Motor neuron (in vitro differentiated cells): ENCODE data around the gene TBC1D21. TPM values are rescaled to one million over a fixed set of nuclear protein-coding genes. Genes with fewer than 3 reads are reported as not detected.

Source experiments
- ATAC-seq, 8 experiments: fragments of 200-7000 bp; cut with Tn5 transposase; replicated peaks in 6 of 8; 2 replicates each; pipeline ENCODE4 v1.8.0; 2021; ENCODE audit warnings: mild to moderate bottlenecking in 8 of 8, moderate library complexity in 8 of 8
- H3K27ac ChIP-seq, 2 donors: fragments of 250-450 bp; sonication (Bioruptor Pico); 2 replicates each; pipeline ENCODE4 v1.9.0; 2021; ENCODE audit warnings: antibody characterized with exemption in 2 of 2, mild to moderate bottlenecking in 2 of 2, moderate library complexity in 1 of 2
- H3K4me1 ChIP-seq, 2 donors: fragments of 250-450 bp; sonication (Bioruptor Pico); replicated peaks in 1 of 2; 2 replicates each; pipeline ENCODE4 v1.6.1; 2021; ENCODE audit warnings: antibody characterized with exemption in 2 of 2, mild to moderate bottlenecking in 2 of 2, moderate library complexity in 1 of 2
- H3K4me3 ChIP-seq, 5 donors: fragments of 250-450 bp; sonication (Bioruptor Pico); 2 replicates each; pipeline ENCODE4 v1.9.0; 2021; ENCODE audit warnings: antibody characterized with exemption in 5 of 5, mild to moderate bottlenecking in 5 of 5, moderate library complexity in 4 of 5
- WGBS, 10 experiments: fragments of 450-650 bp; shearing (Covaris generic); methylation state at CpG; one replicate each; pipeline ENCODE4 v1.0.0; 2022; 5-methylcytosine and 5-hydroxymethylcytosine counted together
- in situ Hi-C, 9 experiments: fragments of 400-800 bp; cut with MboI; loops; one replicate each; pipeline ENCODE4 v1.15.0; 2021; ENCODE audit warnings: low sequenced_read_pairs in 9 of 9, low pct_unique_long_range_greater_than_20kb in 2 of 9; ENCODE audit not compliant: unreplicated experiment in 9 of 9
- total RNA-seq, 8 experiments: library from RNA; unstranded; fragments of 300-600 nt; gene quantifications; 2 replicates each; pipeline versions ENCODE4 v1.2.3 to v1.2.4, GENCODE V29; 2022

The TBC1D21 gene
- total RNA-seq, 8 experiments from 2014 or later, result not detected

- peaks cover 2 to 8% of the 10 kb centered on the region in 2 donors for H3K4me1 ChIP-seq
- H3K27ac ChIP-seq, result no peak overlapping the region
- in situ Hi-C loops, result no loop called here
- ATAC-seq, result peak in 1 of 8 experiments; percentile 68
- 0 to 80% (median 30%) methylated on average over 1 to 2 of the region's 3 CpGs; no CpG with 5 or more reads in 3 of the 10 experiments for WGBS, 10 experiments
- H3K4me3 ChIP-seq, result no peak overlapping the region
These were observed 27.5 kb upstream of the TBC1D21 start for GRCh38 chr15:73845907-73846306.

DNA sequence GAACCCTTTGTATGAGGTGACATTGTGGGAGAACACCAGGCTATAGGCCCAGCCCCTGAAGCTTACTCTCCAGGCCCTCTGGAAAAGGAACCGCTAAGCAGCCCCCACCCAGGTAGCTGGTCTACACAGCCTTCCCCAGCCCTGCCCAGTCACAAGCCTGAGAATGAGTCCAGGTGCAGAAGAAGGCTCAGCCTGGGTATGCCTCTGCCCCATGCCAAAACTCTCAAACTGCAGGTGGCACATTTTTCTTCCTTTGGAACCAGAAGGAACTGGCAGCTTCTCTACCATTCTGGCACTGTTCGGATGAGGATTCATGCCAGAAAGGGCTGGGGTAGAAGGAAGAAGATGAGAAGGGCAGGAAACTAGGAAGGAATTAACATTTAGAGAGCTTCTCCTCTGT, 23.7 kb upstream of the TBC1D21 start:
- no peak for ATAC-seq
- in situ Hi-C loops, result no loop called here
- WGBS, 10 experiments, result 83 to 100% (median 100%) methylated on average over 1 to 2 of the region's 2 CpGs; no CpG with 5 or more reads in 7 of the 10 experiments
- Histone ChIP-seq H3K4me3 (no peak overlapping the region), H3K27ac (no peak overlapping the region), H3K4me1 (no peaks in the 10 kb centered on the region)

GRCh38 chr15:73850228-73850627, 23.1 kb upstream of the TBC1D21 start:
- H3K27ac ChIP-seq, result no peak overlapping the region
- 0 to 83% (median 25%) methylated on average over 1 of the region's 1 CpG; no CpG with 5 or more reads in 2 of the 10 experiments for WGBS, 10 experiments
- H3K4me3 ChIP-seq, result no peak overlapping the region
- ATAC-seq, result no peak
- H3K4me1 ChIP-seq, result no peaks in the 10 kb centered on the region
- in situ Hi-C loops, result no loop called here

DNA sequence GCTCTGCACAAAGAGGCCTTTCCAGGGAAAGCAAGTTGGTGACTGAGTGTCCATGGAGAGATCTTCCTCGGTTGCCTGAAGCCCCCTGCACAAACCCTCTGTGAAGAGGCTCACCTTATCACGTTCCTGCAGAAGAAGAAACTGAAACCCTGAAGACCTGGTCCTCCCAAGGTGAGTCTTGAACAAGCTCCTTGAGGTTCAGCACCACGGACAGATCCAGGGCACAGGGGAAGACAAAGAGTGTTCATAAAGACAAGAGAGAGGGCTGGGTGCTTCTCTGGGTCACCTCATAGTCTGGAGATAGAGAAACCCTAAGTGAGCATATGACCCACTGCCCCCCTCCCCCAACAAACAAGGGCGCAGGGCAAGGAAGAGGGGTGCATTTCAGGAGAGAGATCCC, 21.7 kb upstream of the TBC1D21 start:
- Histone ChIP-seq H3K27ac (no peak overlapping the region), H3K4me3 (no peak overlapping the region), H3K4me1 (no peaks in the 10 kb centered on the region)
- ATAC-seq, result peak in 4 of 8 experiments; percentile 36 to 50 (median 44)
- WGBS, 10 experiments, result 0 to 20% (median 0%) methylated on average over 1 to 2 of the region's 4 CpGs; no CpG with 5 or more reads in 4 of the 10 experiments
- in situ Hi-C loops, result no loop called here

GRCh38 chr15:73852507-73852906, 20.9 kb upstream of the TBC1D21 start:
- WGBS, 10 experiments, result 0 to 65% (median 8%) methylated on average over 1 to 2 of the region's 5 CpGs; no CpG with 5 or more reads in 3 of the 10 experiments
- Histone ChIP-seq H3K27ac (no peak overlapping the region), H3K4me1 (no peaks in the 10 kb centered on the region), H3K4me3 (no peak overlapping the region)
- no peak for ATAC-seq
- in situ Hi-C loops, result no loop called here

DNA sequence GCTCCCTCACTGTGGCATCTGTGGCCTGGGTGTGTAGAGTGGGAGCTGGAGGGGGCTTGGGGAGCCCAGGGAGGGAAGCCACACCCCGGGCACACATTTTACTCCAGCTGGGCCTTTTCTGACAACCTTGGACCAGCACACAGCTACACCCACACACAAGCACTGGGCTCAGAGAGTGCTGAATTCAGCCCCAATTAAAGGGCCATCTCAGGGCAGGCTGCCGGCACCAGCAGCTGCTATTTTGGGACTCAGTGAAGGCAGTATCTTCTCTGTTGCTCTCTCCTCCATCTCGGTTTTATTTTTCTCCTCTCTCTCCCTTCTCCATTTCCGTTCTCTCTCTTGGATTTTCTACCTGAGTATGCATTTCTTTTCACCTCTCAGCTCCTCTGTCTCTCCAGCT, 19.1 kb upstream of the TBC1D21 start:
- 0 to 63% (median 23%) methylated on average over 2 to 4 of the region's 4 CpGs; no CpG with 5 or more reads in 4 of the 10 experiments for WGBS, 10 experiments
- in situ Hi-C loops, result no loop called here
- Histone ChIP-seq H3K4me3 (no peak overlapping the region), H3K27ac (no peak overlapping the region), H3K4me1 (no peaks in the 10 kb centered on the region)
- no peak for ATAC-seq

DNA sequence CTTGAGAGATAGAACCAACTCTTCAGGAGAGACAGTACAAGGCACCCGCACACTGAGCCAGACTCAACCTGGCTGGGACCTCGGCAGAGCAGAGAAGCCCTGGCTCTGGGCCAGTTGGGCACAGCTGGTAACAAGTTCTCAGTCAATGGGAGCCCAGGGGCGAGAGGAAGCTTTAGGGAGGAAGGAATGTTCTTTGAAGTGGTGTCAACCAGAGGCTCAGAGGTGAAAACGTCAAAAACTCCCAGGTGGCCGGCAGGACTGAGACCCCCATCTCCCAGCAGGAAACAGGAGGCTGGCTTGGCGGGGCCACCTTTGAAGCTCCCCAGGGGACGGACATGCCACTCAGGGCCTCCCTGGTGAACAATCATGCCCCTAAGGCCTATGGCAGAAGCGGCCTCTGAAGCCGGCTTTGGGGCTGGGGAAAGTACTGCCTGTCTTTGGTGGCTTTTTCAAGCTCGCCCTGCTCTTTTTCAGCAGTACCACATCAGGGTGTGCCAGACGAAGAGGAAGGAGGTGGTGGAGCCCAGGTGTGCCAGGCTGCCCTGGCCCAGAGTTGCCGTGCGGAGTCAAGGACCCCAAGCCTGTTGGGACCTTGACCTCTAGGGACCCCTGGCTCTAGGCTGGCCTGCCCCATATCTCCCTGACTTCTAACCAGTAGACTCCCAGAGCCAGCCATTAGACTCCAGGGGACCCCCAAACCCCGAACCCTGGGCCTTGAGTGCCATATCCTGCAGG, 16.7 kb upstream of the TBC1D21 start:
- no peak overlapping the region for H3K27ac ChIP-seq
- in situ Hi-C loops, result no loop called here
- ATAC-seq, result no peak
- no peak overlapping the region for H3K4me3 ChIP-seq
- no peaks in the 10 kb centered on the region for H3K4me1 ChIP-seq
- 0 to 80% (median 55%) methylated on average over 1 to 11 of the region's 14 CpGs; no CpG with 5 or more reads in 1 of the 10 experiments for WGBS, 10 experiments

GRCh38 chr15:73857193-73857920, 16.0 kb upstream of the TBC1D21 start:
- no peak overlapping the region for H3K27ac ChIP-seq
- H3K4me3 ChIP-seq, result no peak overlapping the region
- 0 to 81% (median 33%) methylated on average over 1 to 3 of the region's 7 CpGs; no CpG with 5 or more reads in 4 of the 10 experiments for WGBS, 10 experiments
- ATAC-seq, result no peak
- in situ Hi-C loops, result no loop called here
- no peaks in the 10 kb centered on the region for H3K4me1 ChIP-seq

DNA sequence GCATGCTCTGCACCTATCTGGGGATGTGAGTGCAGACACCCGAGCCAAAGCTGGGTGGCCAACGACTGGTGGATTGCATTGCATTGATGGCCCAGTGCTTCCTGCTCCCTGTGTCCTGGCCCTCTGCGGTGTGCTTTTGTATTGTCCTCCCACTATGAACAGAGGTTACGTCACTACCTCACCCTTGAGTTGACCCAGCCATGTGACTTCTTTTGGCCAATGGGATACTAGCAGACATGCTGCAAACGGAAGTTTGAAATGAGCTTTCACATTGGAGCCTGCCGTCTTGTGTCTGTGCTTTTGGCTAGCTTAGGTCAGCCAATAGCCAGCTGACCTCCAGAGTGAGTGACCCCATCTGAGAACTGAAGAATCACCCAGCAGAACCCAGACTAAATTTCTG, 15.3 kb upstream of the TBC1D21 start:
- no peak overlapping the region for H3K4me3 ChIP-seq
- H3K4me1 ChIP-seq, result no peaks in the 10 kb centered on the region
- WGBS, 10 experiments, result 20 to 100% (median 80%) methylated on average over 1 to 5 of the region's 6 CpGs; no CpG with 5 or more reads in 3 of the 10 experiments
- no peak overlapping the region for H3K27ac ChIP-seq
- ATAC-seq, result no peak
- in situ Hi-C loops, result no loop called here

DNA sequence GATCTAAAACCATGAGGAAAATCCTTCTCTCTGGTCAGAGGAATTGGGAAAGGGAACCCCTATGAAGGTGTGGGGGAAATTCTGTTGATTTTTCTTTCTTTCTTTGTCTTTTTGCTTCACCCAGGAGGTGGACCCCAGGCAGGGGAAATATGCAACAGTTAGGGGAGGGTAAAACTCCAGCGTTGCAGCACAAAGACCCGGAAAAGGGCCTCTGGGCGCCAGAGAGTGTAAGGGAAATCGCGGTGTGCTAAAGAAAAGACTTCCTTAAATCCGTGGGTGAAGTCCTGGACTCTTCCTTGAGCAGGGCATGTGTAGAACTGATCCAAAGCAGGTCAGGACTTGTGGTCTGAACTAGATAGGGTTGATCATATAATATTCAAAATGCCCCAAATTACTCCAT, 11.1 kb upstream of the TBC1D21 start:
- in situ Hi-C loops, result no loop called here
- WGBS, 10 experiments, result 11 to 51% (median 40%) methylated on average over 1 to 6 of the region's 6 CpGs; no CpG with 5 or more reads in 2 of the 10 experiments

DNA sequence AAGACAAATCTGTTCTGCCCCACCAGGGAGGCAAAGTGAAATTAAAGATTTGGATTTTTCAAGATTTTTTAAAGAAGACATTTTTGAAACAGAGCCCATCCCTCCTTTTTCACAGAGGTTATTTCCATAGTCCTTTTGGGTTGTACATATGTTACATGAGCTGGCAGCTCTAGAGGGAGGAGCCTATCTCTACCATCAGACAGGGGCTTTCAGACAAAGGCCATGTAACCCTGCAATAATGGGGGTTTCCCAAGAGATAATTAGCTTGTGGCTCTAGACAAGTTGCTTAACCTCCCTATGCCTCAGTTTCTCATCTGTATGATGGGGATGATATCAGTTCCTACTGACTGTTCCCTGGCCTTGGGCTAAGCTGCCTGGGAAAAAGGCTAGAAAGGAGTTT, 8.0 kb upstream of the TBC1D21 start:
- Histone ChIP-seq H3K27ac (no peak overlapping the region), H3K4me3 (no peak overlapping the region), H3K4me1 (no peaks in the 10 kb centered on the region)
- in situ Hi-C loops, result no loop called here
- no peak for ATAC-seq

More for the DNA sequence above, 11.1 kb upstream of the TBC1D21 start:
- ATAC-seq, result no peak
- Histone ChIP-seq H3K27ac (no peak overlapping the region), H3K4me1 (no peaks in the 10 kb centered on the region), H3K4me3 (no peak overlapping the region)

DNA sequence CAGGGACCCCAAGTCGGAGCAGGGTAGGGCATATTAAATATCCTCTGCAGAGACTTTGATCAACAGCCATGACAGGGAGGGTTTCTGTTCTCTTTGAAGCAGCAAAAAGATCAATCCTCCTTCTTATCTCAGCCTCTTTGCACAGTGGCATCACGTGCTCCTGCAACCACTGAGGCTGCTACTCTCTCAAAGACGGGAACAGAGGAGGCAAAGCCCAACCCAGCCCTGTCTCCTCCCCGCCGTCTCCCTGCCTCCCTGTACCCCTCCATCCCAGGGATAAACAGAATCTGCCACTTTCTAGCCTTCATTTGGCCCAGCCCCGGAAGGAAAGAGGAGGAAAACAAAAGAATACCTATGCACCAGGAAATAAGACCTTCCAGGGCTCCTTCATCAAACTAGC, 7.5 kb upstream of the TBC1D21 start:
- Histone ChIP-seq H3K4me3 (no peak overlapping the region), H3K27ac (no peak overlapping the region), H3K4me1 (no peaks in the 10 kb centered on the region)
- ATAC-seq, result no peak
- 40 to 80% (median 59%) methylated on average over 1 to 3 of the region's 6 CpGs; no CpG with 5 or more reads in 5 of the 10 experiments for WGBS, 10 experiments
- in situ Hi-C loops, result no loop called here

- H3K4me3 ChIP-seq, result no peak overlapping the region
- no peak overlapping the region for H3K27ac ChIP-seq
- no peaks in the 10 kb centered on the region for H3K4me1 ChIP-seq
- no peak for ATAC-seq
- in situ Hi-C loops, result no loop called here
- WGBS, 10 experiments, result 0 to 86% (median 67%) methylated on average over 1 to 2 of the region's 2 CpGs; no CpG with 5 or more reads in 3 of the 10 experiments
These were observed 6.9 kb upstream of the TBC1D21 start for GRCh38 chr15:73866481-73866880.
